Esophagus muscularis mucosa (tissue), 4 donors: ENCODE measurements around the gene MAP3K9. TPM values are rescaled to one million over a fixed set of nuclear protein-coding genes. Genes with fewer than 3 reads are reported as not detected.

Experiments used
- DNase-seq: peaks from one replicate; pipeline ENCODE4 v3.0.0-alpha.2; 2017; ENCODE audit errors: extremely low spot score
- H3K27ac ChIP-seq, 4 donors: fragments of 200-600 bp; sonication (generic); replicated peaks in 1 of 4; 1 replicate in 3 of 4; 2 replicates in 1 of 4; pipeline ENCODE4 v1.5.1; 2016 to 2019; ENCODE audit warnings: mild to moderate bottlenecking in 1 of 4
- H3K27me3 ChIP-seq, 4 donors: fragments of 200-600 bp; sonication (generic); one replicate each; pipeline versions ENCODE4 v1.5.1 to v1.6.0; 2016 to 2019
- H3K36me3 ChIP-seq, 4 donors: fragments of 200-600 bp; sonication (generic); one replicate each; pipeline ENCODE4 v1.5.1; 2016 to 2019
- H3K4me1 ChIP-seq, 4 donors: fragments of 200-600 bp; sonication (generic); one replicate each; pipeline ENCODE4 v1.5.1; 2016 to 2019
- H3K4me3 ChIP-seq, 4 donors: fragments of 200-600 bp; sonication (generic); 1 replicate in 2 of 4; 2 replicates in 2 of 4; pipeline ENCODE4 v1.5.1; 2016 to 2019; ENCODE audit warnings: mild to moderate bottlenecking in 4 of 4, moderate library complexity in 1 of 4
- H3K9me3 ChIP-seq, 4 donors: fragments of 200-600 bp; sonication (generic); 1 replicate in 3 of 4; 2 replicates in 1 of 4; pipeline ENCODE4 v1.5.1; 2016 to 2019
- EP300 ChIP-seq: sonication (generic); formaldehyde crosslinking; IDR thresholded peaks from one replicate; pipeline ENCODE4 v1.6.1; 2017; ENCODE audit warnings: antibody characterized with exemption
- POLR2A ChIP-seq: fragments of 450-650 bp; IDR thresholded peaks from one replicate; pipeline ENCODE4 v1.6.1; 2017; ENCODE audit warnings: antibody characterized with exemption, moderate library complexity, mild to moderate bottlenecking, low read depth
- POLR2AphosphoS5 ChIP-seq, 2 donors: sonication (generic); formaldehyde crosslinking; IDR thresholded peaks; one replicate each; pipeline ENCODE4 v1.6.1; 2017; ENCODE audit warnings: antibody characterized with exemption in 2 of 2
- WGBS: methylation state at CpG from one replicate; pipeline ENCODE4 v1.1.5; 2018; 5-methylcytosine and 5-hydroxymethylcytosine counted together
- intact Hi-C: fragments of 100-400 bp; cut with DNase I; formaldehyde crosslinking; loops from one replicate; pipeline ENCODE4 v1.15.1; 2023
- total RNA-seq, 4 donors: library from RNA; depleted of rRNA; stranded (reverse); fragments of >200 nt; gene quantifications; one replicate each; pipeline versions ENCODE4 v1.1.0 to v1.2.1, GENCODE V29; 2016
- TF ChIP-seq, protein P1 (sequence below), 3 experiments: fragments of 200-600 bp in 2 of 3; fragments of 450-650 bp in 1 of 3; sonication (generic) in 2 of 3; IDR thresholded peaks; one replicate each; pipeline ENCODE4 v1.5.1; 2017 to 2019; ENCODE audit warnings: antibody characterized with exemption in 3 of 3, mild to moderate bottlenecking in 2 of 3, moderate library complexity in 1 of 3

MAP3K9 gene
- total RNA-seq, 4 donors from 2014 or later = 0.83 to 3.3 (median 1.8) TPM

GRCh38 chr14:70830998-70831781 is 21.9 kb upstream of the MAP3K9 start:
- H3K36me3 ChIP-seq = no peaks in the 10 kb centered on the region
- intact Hi-C loops = no loop called here
- no peak for DNase-seq
- H3K4me3 ChIP-seq = no peak overlapping the region
- no peak overlapping the region for H3K27ac ChIP-seq
- peaks cover 0 to 8% (median 0%) of the 10 kb centered on the region in 4 donors for H3K4me1 ChIP-seq
- 77% methylated on average over 5 of the region's 5 CpGs for WGBS
- TF ChIP-seq POLR2AphosphoS5 (IDR thresholded peaks at IDR 0.05) = no peak
- TF ChIP-seq, protein P1, sequence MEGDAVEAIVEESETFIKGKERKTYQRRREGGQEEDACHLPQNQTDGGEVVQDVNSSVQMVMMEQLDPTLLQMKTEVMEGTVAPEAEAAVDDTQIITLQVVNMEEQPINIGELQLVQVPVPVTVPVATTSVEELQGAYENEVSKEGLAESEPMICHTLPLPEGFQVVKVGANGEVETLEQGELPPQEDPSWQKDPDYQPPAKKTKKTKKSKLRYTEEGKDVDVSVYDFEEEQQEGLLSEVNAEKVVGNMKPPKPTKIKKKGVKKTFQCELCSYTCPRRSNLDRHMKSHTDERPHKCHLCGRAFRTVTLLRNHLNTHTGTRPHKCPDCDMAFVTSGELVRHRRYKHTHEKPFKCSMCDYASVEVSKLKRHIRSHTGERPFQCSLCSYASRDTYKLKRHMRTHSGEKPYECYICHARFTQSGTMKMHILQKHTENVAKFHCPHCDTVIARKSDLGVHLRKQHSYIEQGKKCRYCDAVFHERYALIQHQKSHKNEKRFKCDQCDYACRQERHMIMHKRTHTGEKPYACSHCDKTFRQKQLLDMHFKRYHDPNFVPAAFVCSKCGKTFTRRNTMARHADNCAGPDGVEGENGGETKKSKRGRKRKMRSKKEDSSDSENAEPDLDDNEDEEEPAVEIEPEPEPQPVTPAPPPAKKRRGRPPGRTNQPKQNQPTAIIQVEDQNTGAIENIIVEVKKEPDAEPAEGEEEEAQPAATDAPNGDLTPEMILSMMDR (IDR thresholded peaks at IDR 0.05) = no peak
- TF ChIP-seq EP300 = no peak
- no peak for TF ChIP-seq POLR2A
- no peaks in the 10 kb centered on the region for H3K27me3 ChIP-seq
- no peaks in the 10 kb centered on the region for H3K9me3 ChIP-seq

- TF ChIP-seq POLR2AphosphoS5 (IDR thresholded peaks at IDR 0.05) = no peak
- TF ChIP-seq EP300 = no peak
- TF ChIP-seq, protein P1 (IDR thresholded peaks at IDR 0.05) = no peak
- TF ChIP-seq POLR2A = no peak
- DNase-seq = no peak
- H3K4me1 ChIP-seq = peaks cover 0 to 8% (median 2%) of the 10 kb centered on the region in 4 donors
Observed at GRCh38 chr14:70828188-70828587, 18.9 kb upstream of the MAP3K9 start.

GRCh38 chr14:70827752-70828151 is 18.4 kb upstream of the MAP3K9 start:
- H3K36me3 ChIP-seq = no peaks in the 10 kb centered on the region
- 89% methylated on average over 5 of the region's 6 CpGs for WGBS
- H3K4me1 ChIP-seq = peaks cover 4 to 10% (median 7%) of the 10 kb centered on the region in 4 donors
- H3K4me3 ChIP-seq = no peak overlapping the region
- DNase-seq = no peak
- TF ChIP-seq EP300 (no peak), POLR2A (no peak), POLR2AphosphoS5 (IDR thresholded peaks at IDR 0.05) (no peak)
- TF ChIP-seq, protein P1 (IDR thresholded peaks at IDR 0.05) = no peak
- intact Hi-C loops = no loop called here
- H3K27me3 ChIP-seq = no peaks in the 10 kb centered on the region
- no peaks in the 10 kb centered on the region for H3K9me3 ChIP-seq
- H3K27ac ChIP-seq = no peak overlapping the region

More at GRCh38 chr14:70828188-70828587, 18.9 kb upstream of the MAP3K9 start:
- Histone ChIP-seq H3K4me3 (no peak overlapping the region), H3K9me3 (no peaks in the 10 kb centered on the region), H3K27ac (no peak overlapping the region), H3K36me3 (no peaks in the 10 kb centered on the region), H3K27me3 (no peaks in the 10 kb centered on the region)
- WGBS = 95% methylated on average over 3 of the region's 3 CpGs
- intact Hi-C loops = no loop called here

GRCh38 chr14:70827347-70827746 is 18.0 kb upstream of the MAP3K9 start:
- intact Hi-C loops = no loop called here
- no peaks in the 10 kb centered on the region for H3K27me3 ChIP-seq
- H3K4me1 ChIP-seq = peaks cover 8 to 11% (median 8%) of the 10 kb centered on the region in 4 donors
- no peaks in the 10 kb centered on the region for H3K36me3 ChIP-seq
- no peak for DNase-seq
- no peak overlapping the region for H3K4me3 ChIP-seq
- TF ChIP-seq POLR2A = no peak
- no peaks in the 10 kb centered on the region for H3K9me3 ChIP-seq
- no peak overlapping the region for H3K27ac ChIP-seq

DNA sequence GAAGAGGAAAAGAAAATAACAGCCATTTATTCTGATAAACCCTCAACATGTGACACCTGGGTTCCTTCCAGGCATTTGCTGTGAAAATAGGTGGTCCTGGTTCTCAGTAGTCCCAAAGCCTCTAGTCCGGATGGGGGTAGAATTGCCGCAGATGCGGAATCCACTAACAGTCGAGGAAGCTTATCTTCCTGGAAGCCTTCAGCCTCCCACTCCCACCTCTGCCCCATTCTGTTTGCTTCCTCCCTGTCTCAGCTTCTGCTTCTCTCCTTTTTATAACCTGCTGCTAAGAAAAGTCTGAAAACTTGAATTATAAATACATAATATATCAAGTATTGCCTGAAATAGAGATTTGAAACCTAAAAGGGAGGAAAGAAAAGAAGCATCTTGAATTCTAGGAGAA is 14.0 kb upstream of the MAP3K9 start:
- Histone ChIP-seq H3K27me3 (peaks cover 0 to 29% (median 0%) of the 10 kb centered on the region in 4 donors), H3K4me1 (peaks cover 15 to 23% (median 19%) of the 10 kb centered on the region in 4 donors), H3K36me3 (no peaks in the 10 kb centered on the region), H3K4me3 (no peak overlapping the region), H3K27ac (no peak overlapping the region), H3K9me3 (no peaks in the 10 kb centered on the region)
- DNase-seq = no peak
- TF ChIP-seq EP300 (no peak), POLR2AphosphoS5 (IDR thresholded peaks at IDR 0.05) (no peak), POLR2A (no peak)
- TF ChIP-seq, protein P1 (IDR thresholded peaks at IDR 0.05) = no peak
- intact Hi-C loops = loop anchor here (5.0 kb wide), 2 partner anchors 149 to 221 kb away; partner anchors contain the start of gene MED6
- WGBS = 78% methylated on average over 4 of the region's 4 CpGs
